B cell (primary cell): ENCODE results near the gene HADH.

Experiments
- EZH2 ChIP-seq: IDR thresholded peaks from 2 replicates; pipeline ENCODE4 v1.6.1; 2012; ENCODE audit warnings: borderline replicate concordance, low read depth, mild to moderate bottlenecking, moderate library complexity, low read length; ENCODE audit not compliant: insufficient read depth, poor library complexity, severe bottlenecking
- TF ChIP-seq, protein P1 (sequence below): fragments of 200-600 bp; IDR thresholded peaks from one replicate; pipeline ENCODE4 v1.8.0; 2022; ENCODE audit warnings: antibody characterized with exemption, mild to moderate bottlenecking

DNA sequence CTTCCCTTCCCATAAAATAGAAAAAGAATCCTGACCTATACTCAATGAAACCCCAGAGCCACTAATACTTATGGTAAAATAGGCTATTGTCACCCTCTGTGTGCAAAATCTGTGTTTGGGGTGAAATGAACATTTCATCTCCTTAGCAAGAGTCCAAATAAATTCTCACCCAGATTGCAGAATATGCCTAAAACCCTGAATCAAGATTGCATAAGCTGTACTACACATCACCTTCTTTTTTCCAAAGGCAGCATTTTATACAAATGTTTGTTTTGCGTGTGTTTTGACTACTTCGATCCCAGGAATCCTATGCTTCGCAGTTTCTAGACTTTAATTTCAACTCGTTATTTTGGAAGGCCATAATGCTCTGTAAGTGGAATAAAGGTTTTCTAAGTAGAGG is 12.2 kb upstream of the HADH start:
- TF ChIP-seq, protein P1, sequence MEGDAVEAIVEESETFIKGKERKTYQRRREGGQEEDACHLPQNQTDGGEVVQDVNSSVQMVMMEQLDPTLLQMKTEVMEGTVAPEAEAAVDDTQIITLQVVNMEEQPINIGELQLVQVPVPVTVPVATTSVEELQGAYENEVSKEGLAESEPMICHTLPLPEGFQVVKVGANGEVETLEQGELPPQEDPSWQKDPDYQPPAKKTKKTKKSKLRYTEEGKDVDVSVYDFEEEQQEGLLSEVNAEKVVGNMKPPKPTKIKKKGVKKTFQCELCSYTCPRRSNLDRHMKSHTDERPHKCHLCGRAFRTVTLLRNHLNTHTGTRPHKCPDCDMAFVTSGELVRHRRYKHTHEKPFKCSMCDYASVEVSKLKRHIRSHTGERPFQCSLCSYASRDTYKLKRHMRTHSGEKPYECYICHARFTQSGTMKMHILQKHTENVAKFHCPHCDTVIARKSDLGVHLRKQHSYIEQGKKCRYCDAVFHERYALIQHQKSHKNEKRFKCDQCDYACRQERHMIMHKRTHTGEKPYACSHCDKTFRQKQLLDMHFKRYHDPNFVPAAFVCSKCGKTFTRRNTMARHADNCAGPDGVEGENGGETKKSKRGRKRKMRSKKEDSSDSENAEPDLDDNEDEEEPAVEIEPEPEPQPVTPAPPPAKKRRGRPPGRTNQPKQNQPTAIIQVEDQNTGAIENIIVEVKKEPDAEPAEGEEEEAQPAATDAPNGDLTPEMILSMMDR, result no peak
- no peak for TF ChIP-seq EZH2
